HG02973 (cell line): ENCODE data around the gene ZNRF3.
A peak's percentile ranks its signal among the peaks of the same experiment; 100 is the strongest.
"Not testable (repeated sequence)": the region's sequence is repeated elsewhere in the genome, so short reads cannot be mapped to it uniquely, and the experiment has no call there.

Experiments used
- ATAC-seq: cut with Tn5 transposase; IDR thresholded peaks from one replicate; pipeline ENCODE4 v1.9.1; 2021; ENCODE audit warnings: moderate library complexity; ENCODE audit not compliant: unreplicated experiment

The ZNRF3 gene

DNA sequence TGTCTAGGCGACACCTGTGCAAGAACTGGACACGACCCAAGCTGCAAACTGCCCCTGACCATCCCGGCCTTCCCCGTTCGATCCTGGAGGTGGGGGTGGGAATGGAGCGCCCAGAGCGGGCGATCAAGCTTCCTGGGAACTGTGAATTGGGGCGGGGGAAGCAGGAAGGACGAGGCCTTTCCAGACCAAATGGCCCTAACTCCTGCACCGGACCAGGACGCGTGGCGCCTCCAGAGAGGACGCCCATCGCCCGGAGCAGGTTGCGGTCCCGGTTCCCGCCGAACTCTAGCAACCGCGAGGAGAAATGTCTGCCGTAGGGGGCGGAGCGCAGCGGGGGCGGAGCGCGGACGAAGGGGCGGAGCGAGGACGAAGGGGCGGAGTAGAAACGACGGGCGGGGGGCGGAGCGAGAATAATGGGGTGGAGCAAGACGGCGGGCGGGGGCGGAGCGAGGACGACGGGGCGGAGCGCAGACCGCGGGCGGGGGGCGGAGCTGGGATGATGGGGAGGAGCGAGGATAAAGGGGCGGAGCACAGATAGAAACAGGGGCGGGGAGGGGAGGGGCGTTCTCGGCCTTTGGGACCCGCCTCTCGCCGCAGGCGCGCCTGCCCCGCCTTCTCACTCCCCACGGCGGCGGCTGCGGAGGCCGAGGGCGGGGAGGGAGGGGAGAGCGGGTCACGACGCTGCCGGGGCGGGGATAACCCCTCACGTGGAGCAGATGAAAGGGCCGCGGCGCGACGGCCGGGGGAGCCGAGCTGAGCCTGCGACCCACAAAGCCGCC is at the start of gene ZNRF3:
Gene ZNRF3, plus strand, starts transcription at position 695 of the 779 bp plus-strand sequence. CDS start 195 bp downstream, outside the sequence.
- peak; percentile 61 for ATAC-seq

DNA sequence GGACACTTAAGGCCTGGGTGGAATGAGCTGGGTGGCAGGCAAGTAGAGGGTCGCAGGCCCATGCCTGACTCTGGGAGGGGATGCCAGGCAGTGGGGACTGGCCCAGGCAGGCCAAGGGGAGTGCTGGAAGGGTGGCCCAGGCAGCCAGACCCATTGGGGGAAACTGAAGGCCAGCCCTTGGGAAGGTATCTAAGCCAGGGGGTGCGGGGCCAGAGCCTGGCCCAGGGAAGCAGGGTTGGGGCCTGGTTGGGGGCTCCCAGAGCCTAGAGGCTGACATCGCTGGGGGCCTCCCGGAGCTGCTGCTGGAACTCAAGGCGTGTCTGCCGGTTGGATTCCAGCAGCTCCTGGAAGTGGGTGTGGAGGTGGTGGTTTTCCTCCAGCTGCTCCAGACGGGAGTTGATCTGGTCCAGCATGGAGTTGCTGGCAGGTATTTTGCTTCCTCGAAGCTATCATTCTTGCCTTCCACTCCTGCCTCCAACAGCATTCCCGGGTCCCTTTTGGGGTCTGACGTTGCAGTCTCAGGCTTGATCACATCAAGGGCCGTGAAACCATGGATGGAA is 47.7 kb upstream of the ZNRF3 start:
- ATAC-seq: no peak

DNA sequence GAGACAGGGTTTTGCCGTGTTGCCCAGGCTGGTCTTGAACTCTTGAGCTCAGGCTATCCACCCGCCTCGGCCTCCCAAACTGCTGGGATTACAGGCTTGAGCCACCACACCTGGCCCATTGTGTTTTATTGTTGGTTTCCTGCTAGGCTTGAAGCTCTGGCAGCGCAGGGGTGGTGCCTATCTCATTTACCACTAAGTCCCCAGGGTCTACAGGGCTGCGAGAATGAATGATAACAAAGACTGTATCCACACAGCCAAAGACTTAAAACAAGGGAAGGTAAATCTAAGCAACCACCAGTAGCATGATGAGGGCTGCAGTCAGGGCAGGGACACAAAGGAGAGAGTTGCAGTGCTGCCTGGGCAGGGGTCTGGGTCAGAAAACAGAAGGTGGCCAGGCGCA is 45.7 kb upstream of the ZNRF3 start:
- ATAC-seq: no peak

DNA sequence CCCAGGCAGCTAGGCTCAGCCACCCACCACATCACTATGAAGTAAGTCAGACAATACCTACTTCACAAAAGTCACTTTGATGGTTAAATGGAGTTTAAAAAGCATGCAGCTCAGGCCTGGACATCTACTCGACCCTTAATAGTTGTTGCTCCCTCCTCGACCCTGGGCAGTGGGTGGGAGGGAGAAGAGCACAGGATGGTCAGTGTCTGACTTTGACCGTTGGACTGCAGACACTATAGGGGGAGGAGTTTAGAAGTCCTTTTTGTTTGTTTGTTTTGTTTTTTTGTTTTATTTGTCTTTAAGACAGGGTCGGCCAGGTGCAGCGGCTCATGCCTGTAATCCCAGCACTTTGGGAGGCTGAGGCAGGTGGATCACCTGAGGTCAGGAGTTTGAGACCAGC is 44.4 kb upstream of the ZNRF3 start:
- no peak for ATAC-seq

DNA sequence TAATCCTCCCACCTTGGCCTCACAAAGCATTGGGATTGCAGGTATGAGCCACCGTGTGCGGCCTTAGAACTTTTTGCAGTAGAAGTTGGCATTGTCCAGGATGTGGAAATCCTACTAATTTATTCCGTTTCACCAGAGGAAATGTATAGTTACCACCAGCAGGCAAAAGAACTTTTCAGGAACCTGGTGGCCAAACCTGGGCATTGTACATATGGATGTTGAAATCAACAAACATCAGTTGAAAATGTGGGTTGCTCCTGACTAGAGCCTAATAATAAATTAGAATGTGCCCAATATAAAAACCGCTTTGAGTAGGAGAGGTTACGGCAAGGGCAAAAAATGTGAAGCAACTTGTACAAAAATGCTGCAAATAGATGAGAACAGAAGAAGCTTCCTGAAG is 42.3 kb upstream of the ZNRF3 start:
- no peak for ATAC-seq

DNA sequence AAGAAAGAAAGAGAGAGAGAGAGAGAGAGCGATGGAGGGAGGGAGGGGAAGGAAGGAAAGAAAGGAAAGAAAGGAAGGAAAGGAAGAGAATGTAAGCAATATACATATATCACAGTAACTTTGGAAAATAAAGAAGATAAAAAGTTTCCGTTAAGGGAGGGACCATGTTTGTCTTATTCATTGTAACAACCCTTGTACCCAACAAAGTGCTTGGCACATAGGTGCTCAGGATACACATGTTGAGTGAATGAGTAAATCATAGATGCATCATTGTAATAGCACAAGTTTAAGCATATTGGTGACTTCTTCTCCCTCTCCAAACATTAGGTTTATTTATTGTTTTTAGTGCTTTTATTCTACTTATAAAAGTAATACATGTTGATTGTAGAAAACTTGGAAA is 39.7 kb upstream of the ZNRF3 start:
- no peak for ATAC-seq

DNA sequence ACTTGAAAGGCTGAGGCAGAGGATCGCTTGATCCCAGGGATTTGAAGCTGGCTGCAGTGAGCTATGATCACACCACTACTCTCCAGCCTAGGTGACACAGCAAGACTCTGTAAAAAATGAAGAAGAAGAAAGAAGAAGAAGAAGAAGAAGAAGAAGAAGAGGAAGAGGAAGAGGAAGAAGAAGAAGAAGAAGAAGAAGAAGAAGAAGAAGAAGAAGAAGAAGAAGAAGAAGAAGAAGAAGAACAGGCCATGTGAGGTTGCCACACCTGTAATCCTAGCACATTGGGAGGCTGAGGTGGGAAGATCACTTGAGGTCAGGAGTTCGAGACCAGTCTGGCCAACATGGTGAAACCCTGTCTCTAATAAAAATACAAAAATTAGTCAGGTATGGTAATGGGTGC is 39.1 kb upstream of the ZNRF3 start:
- not testable (repeated sequence) for ATAC-seq

DNA sequence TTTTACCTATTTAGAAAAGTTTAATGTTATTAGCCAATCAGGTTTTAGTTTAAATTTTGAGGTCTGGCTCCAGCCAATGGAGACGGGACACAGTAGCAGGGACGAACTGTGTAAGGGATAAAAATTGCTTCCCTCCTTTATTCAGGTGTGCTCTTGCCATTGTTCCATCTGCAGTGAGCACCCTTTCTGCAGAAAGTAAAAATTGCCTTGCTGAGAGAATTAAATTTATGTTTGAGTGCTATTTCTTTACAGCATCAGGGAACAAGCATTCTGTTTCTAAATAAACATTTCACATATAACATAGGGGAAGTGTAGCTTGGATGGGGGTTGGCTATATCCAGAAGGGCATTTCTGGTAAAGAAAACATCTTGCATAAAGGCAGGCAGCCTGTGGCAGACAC is 36.4 kb upstream of the ZNRF3 start:
- ATAC-seq: no peak

DNA sequence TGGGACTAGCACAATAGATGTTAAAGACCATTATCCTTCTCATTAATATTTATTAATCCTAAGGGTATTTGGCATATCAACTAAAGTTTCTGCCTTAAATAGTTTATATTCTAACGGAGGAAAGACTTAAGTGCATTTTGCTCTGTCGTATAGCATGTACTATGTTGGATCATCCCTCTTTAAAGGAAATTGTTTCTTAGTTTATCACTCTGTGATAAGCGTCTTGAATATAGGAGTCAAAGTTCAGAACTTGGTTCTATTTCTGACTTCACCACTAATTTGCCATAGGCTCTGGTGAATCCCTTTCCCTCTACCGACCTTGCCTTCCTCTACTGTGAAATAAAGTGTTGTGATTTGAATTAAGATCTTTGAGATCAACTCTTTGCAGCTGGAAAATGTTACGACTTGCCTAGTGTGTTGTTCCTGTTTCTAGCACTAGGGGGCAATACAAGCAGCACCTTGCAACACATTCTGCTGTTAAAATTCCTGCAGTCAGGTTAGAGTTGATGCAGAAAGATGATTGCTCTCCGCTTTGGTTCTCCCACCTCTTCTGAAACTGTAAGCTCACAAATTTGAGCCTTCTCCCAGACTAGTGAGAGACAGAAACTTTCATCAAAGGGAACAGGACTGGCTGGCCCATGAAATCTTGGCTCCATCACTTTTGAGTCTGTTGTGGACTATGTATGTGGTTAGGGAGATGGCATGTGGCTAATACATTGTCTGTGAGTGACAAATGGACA is 27.8 kb upstream of the ZNRF3 start:
- no peak for ATAC-seq

DNA sequence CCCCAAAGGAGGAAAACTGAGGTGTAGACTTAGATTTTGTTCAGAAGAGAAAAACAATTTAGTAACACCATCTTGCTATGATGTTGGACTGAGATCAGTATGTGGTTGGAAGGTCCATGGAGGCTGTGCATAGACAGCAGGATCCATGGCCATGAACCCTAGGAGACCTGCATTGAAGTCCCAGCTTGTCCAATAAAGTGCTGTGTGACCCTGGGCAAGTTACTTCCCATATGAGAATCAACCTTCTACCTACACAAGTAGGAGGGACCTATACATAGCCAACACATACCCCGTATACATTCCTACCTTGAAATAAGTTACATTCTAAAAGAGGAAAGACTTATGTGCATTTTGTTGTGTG is 27.3 kb upstream of the ZNRF3 start:
- ATAC-seq: no peak

DNA sequence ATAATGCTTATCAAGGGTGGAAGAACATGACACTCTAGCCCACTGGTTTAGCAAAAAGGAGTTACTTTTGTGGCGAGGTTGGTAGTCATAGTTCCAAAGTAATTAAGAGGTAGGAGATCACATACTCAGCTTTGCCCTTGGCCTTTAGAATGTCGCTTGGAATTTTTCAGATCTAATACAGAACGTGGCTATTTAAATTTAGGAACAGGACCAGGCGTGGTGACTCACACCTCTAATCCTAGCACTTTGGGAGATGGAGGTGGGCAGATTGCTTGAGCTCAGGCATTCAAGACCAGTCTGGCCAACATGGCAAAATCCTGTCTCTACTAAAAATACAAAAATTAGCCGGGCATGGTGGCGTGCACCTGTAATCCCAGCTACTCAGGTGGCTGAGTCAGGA is 26.1 kb upstream of the ZNRF3 start:
- no peak for ATAC-seq

DNA sequence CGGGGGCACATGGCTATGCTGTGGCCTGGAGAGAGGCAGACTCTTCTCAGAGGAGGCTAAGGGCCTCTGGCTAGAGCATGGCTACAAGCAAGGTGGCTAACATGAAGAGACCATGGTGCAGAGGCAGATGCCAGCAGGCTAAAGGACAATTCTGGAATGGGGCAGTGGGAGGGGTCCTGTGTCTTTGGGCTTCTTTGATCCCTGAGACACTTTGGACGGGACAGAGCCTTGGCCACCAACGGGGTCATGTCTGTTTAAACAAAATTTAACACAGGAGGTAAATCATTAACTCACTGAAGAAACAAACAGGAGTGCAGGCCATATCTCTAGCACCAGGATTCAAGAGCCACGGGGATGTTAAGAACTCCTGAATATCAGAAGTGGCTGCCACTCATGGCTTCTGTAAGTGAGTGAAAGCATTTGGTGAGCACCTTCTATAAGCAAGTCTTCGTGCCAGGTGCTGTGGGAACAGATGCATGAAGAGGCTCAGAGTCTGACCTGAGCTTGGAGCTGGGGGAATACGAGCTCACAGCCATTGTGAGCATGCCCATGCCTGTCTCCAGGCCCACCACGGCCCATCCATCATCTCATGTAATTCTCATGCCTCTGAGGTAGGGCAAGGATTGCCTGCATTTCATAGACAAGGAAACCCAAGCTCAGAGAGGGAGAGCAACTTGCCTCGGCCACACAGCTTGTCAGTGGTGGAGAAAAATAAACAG is 18.3 kb upstream of the ZNRF3 start:
- ATAC-seq: no peak

DNA sequence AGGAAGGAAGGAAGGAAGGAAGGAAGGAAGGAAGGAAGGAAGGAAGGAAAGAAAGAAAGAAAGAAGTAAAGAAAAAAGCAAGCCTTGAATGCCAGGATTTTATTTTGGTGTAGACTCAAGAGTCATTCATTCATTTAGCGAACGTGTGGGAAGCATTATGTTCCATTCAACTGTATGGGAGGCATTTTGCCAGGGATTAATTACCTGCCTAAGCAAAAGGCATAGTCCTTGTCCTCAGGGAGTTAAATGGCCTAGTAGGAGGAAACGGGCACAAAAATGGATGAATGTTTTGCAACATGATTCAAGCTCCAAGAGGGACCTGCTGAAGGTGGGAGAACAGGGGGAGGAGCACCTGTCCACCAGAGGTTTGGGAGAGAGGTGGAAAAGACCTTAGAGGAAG is 16.2 kb upstream of the ZNRF3 start:
- no peak for ATAC-seq

DNA sequence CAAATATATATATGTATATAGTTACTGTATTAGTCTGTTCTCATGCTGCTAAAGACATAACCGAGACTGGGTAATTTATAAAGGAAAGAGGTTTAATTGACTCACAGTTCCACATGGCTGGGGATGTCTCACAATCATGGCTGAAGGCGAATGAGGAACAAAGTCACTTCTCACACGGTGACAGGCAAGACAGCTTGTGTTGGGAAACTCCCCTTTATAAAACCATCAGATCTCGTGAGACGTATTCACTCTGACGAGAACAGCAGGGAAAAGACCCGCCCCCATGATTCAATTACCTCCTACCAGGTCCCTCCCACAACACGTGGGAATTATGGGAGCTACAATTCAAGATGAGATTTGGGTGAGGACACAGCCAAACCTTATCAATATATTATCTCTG is 15.0 kb upstream of the ZNRF3 start:
- ATAC-seq: not testable (repeated sequence)

DNA sequence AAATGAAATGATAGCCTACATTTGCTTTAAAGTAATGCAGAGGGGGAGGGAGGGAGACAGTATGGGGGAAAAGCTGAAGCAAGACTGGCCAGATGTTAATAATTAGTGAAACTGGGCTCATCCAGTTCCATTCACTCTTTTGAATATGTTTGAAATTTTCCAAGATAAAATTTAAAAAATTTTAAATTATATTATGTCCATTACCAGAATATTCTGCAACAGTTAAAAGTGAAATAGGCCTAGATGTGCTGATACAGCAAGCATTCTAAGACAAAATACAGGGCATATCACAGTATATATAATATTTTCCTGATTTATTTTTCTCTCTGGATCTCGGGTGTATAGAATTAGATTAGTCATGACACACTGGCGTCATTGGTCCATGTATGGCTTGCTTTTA is 13.6 kb upstream of the ZNRF3 start:
- no peak for ATAC-seq

DNA sequence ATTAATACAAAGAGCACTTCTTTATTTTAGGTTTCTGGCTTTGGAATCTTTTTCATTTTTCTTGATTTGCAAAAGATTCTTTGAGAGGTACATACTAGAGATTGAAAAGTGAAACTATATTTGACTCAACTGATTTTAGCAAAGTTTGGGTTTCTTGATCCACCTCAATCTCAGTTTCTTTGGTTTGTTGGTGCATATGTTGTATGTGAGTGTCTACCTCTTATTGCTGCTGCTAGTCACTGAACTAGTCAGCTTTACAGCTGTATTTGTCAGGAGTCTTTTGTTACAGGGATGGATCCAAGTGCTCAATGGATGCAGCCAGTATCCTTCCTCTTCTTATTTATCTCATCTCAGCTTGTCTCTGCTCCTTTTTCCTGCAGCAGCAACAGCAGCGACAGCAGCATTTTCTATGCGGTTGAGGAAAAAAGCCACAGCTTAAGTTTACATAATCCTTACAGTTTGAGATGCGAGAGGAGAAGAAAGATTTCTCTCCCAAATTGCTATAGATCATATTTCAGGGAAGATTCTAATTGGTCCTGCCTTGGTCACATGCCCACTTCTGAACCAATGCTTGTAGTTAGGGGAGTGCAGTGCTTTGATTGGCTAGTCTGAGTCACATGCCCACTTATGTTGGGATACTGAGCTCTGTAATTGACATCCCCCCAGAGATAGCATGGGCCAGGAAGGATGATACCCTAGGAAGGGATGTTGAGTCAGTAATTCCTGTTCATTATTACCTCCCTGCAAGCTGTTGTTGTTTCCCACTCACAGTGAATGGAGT is 10.0 kb upstream of the ZNRF3 start:
- no peak for ATAC-seq

DNA sequence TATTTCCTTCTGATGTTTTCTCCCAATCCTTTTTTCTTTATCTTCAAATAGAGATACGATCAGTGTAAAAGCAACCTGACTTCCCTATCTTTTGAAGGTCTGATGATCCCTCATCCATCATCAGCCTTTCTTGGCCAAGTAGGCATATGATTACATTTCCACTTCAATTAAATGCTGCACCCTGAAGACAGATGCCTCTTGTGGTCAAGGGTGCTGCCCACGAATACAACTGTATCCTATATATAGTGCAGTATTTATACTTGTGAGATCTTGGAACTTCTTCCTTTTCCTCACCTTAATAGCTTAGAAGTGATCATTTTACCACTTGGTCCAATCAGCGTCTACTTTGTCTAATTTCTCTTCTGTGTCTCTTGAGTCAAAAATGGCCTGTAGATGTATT is 9.3 kb upstream of the ZNRF3 start:
- no peak for ATAC-seq

DNA sequence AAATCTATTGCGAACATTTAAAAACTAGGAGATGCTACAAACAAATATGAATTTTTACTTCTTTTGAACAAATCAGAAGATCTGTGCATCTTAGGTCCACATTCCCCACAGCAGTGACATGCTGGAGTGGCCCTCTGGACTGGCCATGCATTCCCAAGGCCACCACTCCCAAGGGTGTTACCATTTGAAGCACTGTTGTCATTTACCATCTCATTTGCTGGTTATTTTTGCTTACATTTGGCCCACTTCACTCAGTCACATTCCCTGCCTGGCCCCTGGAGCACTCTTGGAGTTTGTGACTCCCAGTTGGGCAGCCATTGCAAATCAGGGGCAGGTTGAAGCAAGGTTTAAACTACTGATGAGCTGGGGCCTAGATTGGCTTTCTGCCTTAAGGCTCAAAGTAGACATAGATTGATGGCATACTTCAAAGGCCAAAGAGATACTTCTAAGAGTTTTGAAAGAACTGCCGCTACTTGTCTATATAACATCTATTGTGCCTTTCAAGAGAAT is 8.5 kb upstream of the ZNRF3 start:
- ATAC-seq: no peak

DNA sequence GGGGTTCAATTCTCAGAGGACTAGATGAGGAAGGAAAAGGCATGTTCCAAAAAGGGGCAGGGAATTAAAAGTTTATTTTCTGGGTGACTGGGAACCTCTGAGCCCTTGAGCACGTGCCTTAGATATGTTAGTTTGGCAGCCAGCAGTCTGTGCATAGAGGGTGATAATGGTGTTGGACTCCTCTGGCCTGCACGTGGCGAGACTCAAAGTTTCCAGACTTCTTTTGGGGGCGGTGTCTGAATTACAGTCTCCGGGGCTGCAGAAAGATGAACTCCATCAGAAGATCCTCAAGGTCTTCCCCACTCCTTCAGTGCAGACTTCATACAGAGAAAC is 861 bp upstream of the ZNRF3 start:
- ATAC-seq: no peak

DNA sequence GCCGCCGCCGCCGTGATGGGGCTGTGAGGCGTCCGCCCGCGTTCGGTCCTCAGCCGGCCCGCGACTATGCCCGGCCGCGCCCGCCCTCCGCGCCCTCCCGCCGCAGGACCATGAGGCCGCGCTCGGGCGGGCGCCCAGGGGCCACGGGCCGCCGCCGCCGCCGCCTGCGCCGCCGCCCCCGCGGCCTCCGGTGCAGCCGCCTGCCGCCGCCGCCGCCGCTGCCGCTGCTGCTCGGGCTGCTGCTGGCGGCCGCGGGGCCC is 215 bp downstream of the ZNRF3 start:
- peak; percentile 30 for ATAC-seq
